ENCODE results near the gene HTT. TPM values are rescaled to one million over a fixed set of nuclear protein-coding genes. Genes with fewer than 3 reads are reported as not detected.

The HTT gene
- total and polyA plus RNA-seq, 2 of the 8 experiments (the other 6 are each of a cell fraction or from before 2014, with no cell fraction given), result 24.0 to 71.0 TPM

- no peak for TF ChIP-seq CHD7 (IDR thresholded peaks at IDR 0.05; ENCODE audit: insufficient replicate concordance, low read length)
- no peak for TF ChIP-seq RBBP5 (IDR thresholded peaks at IDR 0.05; ENCODE audit: borderline replicate concordance, low read depth, low read length)
- TF ChIP-seq SP1 (IDR thresholded peaks at IDR 0.05; ENCODE audit: low read depth, low read length), result no peak
- TF ChIP-seq SIRT6 (IDR thresholded peaks at IDR 0.05; ENCODE audit: low read length), result no peak
- no peak for TF ChIP-seq CTCF (IDR thresholded peaks at IDR 0.05; ENCODE audit: control extremely low read depth in 1 of 3, insufficient read depth in 1 of 3, low read depth in 1 of 3, low read length in 3 of 3)
- TF ChIP-seq FOSL1 (IDR thresholded peaks at IDR 0.05; ENCODE audit: insufficient read depth, low read depth, low read length), result no peak
- TF ChIP-seq RFX5 (IDR thresholded peaks at IDR 0.05; ENCODE audit: borderline replicate concordance, low read depth, low read length), result no peak
- TF ChIP-seq KDM5A (IDR thresholded peaks at IDR 0.05; ENCODE audit: low read length), result no peak
- no peak for TF ChIP-seq TAF1 (IDR thresholded peaks at IDR 0.05; ENCODE audit: low read depth, low read length)
- no peak for TF ChIP-seq JUN (IDR thresholded peaks at IDR 0.05; ENCODE audit: low read depth, low read length)
These were observed 86.0 kb downstream of the HTT start (continued) for GRCh38 chr4:3160438-3160837.
